ENCODE results near the gene PLEKHG1.

PLEKHG1 gene

GRCh38 chr6:150599199-150600009, at the start of gene PLEKHG1:
PLEKHG1 (plus strand) TSS chr6:150599885; CDS start chr6:150733682, 133,797 bp downstream.
- H3K4me3 ChIP-seq (ENCODE audit: low read depth, low read length) = peak within 1 kb of the TSS; percentile 53
- DNase-seq (ENCODE audit: low read depth) = no peak

- no peak overlapping the region for H3K4me3 ChIP-seq (ENCODE audit: low read depth, low read length)
- no peak for DNase-seq (ENCODE audit: low read depth)
Measured at GRCh38 chr6:150550244-150550643, 49.4 kb upstream of the PLEKHG1 start.

GRCh38 chr6:150557043-150557599, 42.6 kb upstream of the PLEKHG1 start:
- no peak overlapping the region for H3K4me3 ChIP-seq (ENCODE audit: low read depth, low read length)
- DNase-seq (ENCODE audit: low read depth) = no peak

- H3K4me3 ChIP-seq (ENCODE audit: low read depth, low read length) = no peak overlapping the region
- no peak for DNase-seq (ENCODE audit: low read depth)
Measured at GRCh38 chr6:150560004-150560883, 39.4 kb upstream of the PLEKHG1 start.

GRCh38 chr6:150560884-150561219, 38.8 kb upstream of the PLEKHG1 start:
- H3K4me3 ChIP-seq (ENCODE audit: low read depth, low read length) = no peak overlapping the region
- no peak for DNase-seq (ENCODE audit: low read depth)

GRCh38 chr6:150565945-150566344, 33.7 kb upstream of the PLEKHG1 start:
- H3K4me3 ChIP-seq (ENCODE audit: low read depth, low read length) = no peak overlapping the region
- no peak for DNase-seq (ENCODE audit: low read depth)

GRCh38 chr6:150566486-150566885, 33.2 kb upstream of the PLEKHG1 start:
- H3K4me3 ChIP-seq (ENCODE audit: low read depth, low read length) = no peak overlapping the region
- no peak for DNase-seq (ENCODE audit: low read depth)

GRCh38 chr6:150567380-150567779, 32.3 kb upstream of the PLEKHG1 start:
- no peak overlapping the region for H3K4me3 ChIP-seq (ENCODE audit: low read depth, low read length)
- DNase-seq (ENCODE audit: low read depth) = no peak

- DNase-seq (ENCODE audit: low read depth) = no peak
- no peak overlapping the region for H3K4me3 ChIP-seq (ENCODE audit: low read depth, low read length)
Measured at GRCh38 chr6:150567823-150568383, 31.8 kb upstream of the PLEKHG1 start.

GRCh38 chr6:150568560-150568959, 31.1 kb upstream of the PLEKHG1 start:
- DNase-seq (ENCODE audit: low read depth) = no peak
- H3K4me3 ChIP-seq (ENCODE audit: low read depth, low read length) = no peak overlapping the region

- no peak overlapping the region for H3K4me3 ChIP-seq (ENCODE audit: low read depth, low read length)
- no peak for DNase-seq (ENCODE audit: low read depth)
Measured at GRCh38 chr6:150569161-150569560, 30.5 kb upstream of the PLEKHG1 start.

- H3K4me3 ChIP-seq (ENCODE audit: low read depth, low read length) = no peak overlapping the region
- DNase-seq (ENCODE audit: low read depth) = no peak
Measured at GRCh38 chr6:150573041-150573681, 26.5 kb upstream of the PLEKHG1 start.

GRCh38 chr6:150575836-150576235, 23.8 kb upstream of the PLEKHG1 start:
- no peak overlapping the region for H3K4me3 ChIP-seq (ENCODE audit: low read depth, low read length)
- DNase-seq (ENCODE audit: low read depth) = no peak

GRCh38 chr6:150576651-150577226, 22.9 kb upstream of the PLEKHG1 start:
- no peak for DNase-seq (ENCODE audit: low read depth)
- H3K4me3 ChIP-seq (ENCODE audit: low read depth, low read length) = no peak overlapping the region

GRCh38 chr6:150579611-150580010, 20.1 kb upstream of the PLEKHG1 start:
- no peak for DNase-seq (ENCODE audit: low read depth)
- no peak overlapping the region for H3K4me3 ChIP-seq (ENCODE audit: low read depth, low read length)

- no peak for DNase-seq (ENCODE audit: low read depth)
- no peak overlapping the region for H3K4me3 ChIP-seq (ENCODE audit: low read depth, low read length)
Measured at GRCh38 chr6:150580489-150580888, 19.2 kb upstream of the PLEKHG1 start.

GRCh38 chr6:150584065-150584464, 15.6 kb upstream of the PLEKHG1 start:
- no peak for DNase-seq (ENCODE audit: low read depth)

GRCh38 chr6:150584596-150584995, 15.1 kb upstream of the PLEKHG1 start:
- DNase-seq (ENCODE audit: low read depth) = no peak

More at GRCh38 chr6:150584065-150584464, 15.6 kb upstream of the PLEKHG1 start:
- no peak overlapping the region for H3K4me3 ChIP-seq (ENCODE audit: low read depth, low read length)

GRCh38 chr6:150586850-150587359, 12.8 kb upstream of the PLEKHG1 start:
- H3K4me3 ChIP-seq (ENCODE audit: low read depth, low read length) = no peak overlapping the region
- no peak for DNase-seq (ENCODE audit: low read depth)

More at GRCh38 chr6:150584596-150584995, 15.1 kb upstream of the PLEKHG1 start:
- H3K4me3 ChIP-seq (ENCODE audit: low read depth, low read length) = no peak overlapping the region

Data from skeletal muscle cell (primary cell).